Kidney epithelial cell (primary cell): ENCODE results near the gene DPYSL5. TPM values are rescaled to one million over a fixed set of nuclear protein-coding genes. Genes with fewer than 3 reads are reported as not detected.

Experiments
- DNase-seq: peaks from one replicate; pipeline ENCODE4 v3.0.0-alpha.2; 2010; ENCODE audit warnings: low read depth
- H3K27me3 ChIP-seq: 2 replicates; pipeline ENCODE4 v1.6.0; 2011; ENCODE audit warnings: low read length; ENCODE audit not compliant: control insufficient read depth, insufficient read depth
- H3K36me3 ChIP-seq: 2 replicates; pipeline ENCODE4 v1.5.1; 2011; ENCODE audit warnings: low read length; ENCODE audit not compliant: control insufficient read depth, insufficient read depth
- H3K4me3 ChIP-seq: 2 replicates; pipeline ENCODE4 v1.5.1; 2011; ENCODE audit warnings: low read depth, mild to moderate bottlenecking, control low read depth, low read length
- CTCF ChIP-seq: IDR thresholded peaks from 2 replicates; pipeline ENCODE4 v1.5.1; 2011; ENCODE audit warnings: mild to moderate bottlenecking, moderate library complexity, low read length, control low read depth, inconsistent platforms; ENCODE audit not compliant: insufficient read depth, poor library complexity, severe bottlenecking
- total RNA-seq: library from RNA; depleted of rRNA; stranded (reverse); fragments of >200 nt; gene quantifications from 2 replicates; pipeline ENCODE4 v1.2.3, GENCODE V29; 2015

Gene DPYSL5
- total RNA-seq, 1 donor from 2014 or later = 1.3 TPM

DNA sequence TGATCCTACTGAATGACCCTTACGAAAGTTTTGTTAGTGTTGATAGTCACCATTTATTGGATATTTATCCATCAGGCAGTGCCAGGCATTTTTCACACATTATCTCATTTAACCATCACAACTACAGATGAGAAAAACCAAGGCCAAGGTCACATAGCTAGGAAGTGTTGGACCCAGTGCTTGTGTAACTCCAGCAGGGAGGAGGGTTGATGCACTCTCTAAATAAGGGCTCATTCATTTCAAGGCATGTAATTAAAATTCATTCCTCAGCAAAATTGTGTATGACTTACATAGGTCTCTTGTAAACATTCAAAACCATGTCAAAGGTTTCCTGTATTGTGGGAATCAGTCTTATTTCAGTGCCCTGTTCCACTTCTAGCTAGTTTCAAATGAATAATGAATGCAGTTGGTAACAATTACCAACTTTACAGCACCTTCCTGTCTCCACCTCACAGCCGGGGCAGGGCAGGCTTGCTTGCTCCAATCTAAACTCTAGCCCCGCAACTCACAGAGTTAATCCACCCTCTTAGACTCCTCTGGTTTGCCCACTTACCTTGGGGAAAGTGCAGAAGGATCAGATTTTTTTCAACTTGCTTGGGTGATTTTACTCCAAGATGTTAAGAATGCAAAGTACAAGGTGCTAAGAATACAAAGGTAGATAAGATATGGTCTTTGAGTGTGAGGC lies 116.7 kb downstream of the DPYSL5 start:
- peaks cover 19% of the 10 kb centered on the region for H3K27me3 ChIP-seq
- no peak overlapping the region for H3K4me3 ChIP-seq
- no peaks in the 10 kb centered on the region for H3K36me3 ChIP-seq
- no peak for TF ChIP-seq CTCF
- no peak for DNase-seq

DNA sequence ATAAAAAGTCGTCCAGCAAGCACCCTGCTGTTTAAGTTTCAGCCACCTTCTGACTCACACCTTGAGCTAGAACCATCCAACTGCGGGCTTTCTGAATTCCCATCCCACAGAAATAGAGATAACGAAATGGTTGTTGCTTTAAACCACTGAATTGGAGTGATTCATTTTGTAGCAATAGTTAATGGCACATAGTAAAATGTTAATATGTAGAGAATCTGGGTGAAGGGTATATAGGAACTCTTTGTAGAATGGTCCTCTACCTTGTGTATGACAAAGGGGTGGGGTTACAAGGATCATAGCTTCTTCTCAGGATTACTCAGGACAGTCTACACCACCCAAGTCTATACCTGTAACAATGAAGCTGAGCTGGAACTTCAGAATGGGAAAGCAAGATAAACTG lies 120.1 kb downstream of the DPYSL5 start:
- DNase-seq = no peak
- Histone ChIP-seq H3K4me3 (no peak overlapping the region), H3K36me3 (no peaks in the 10 kb centered on the region), H3K27me3 (peaks cover 5% of the 10 kb centered on the region)
- no peak for TF ChIP-seq CTCF

GRCh38 chr2:26969077-26969844 lies 121.3 kb downstream of the DPYSL5 start:
- Histone ChIP-seq H3K36me3 (no peaks in the 10 kb centered on the region), H3K27me3 (peaks cover 5% of the 10 kb centered on the region), H3K4me3 (no peak overlapping the region)
- TF ChIP-seq CTCF = no peak
- no peak for DNase-seq

GRCh38 chr2:26970244-26970927 lies 122.5 kb downstream of the DPYSL5 start, which contains the start of gene MAPRE3:
TSS of gene MAPRE3 (plus strand) at chr2:26970637. CDS start at chr2:27022219, 51,582 bp downstream.
- peak within 1 kb of the TSS; percentile 78 for H3K4me3 ChIP-seq
- H3K27me3 ChIP-seq = peaks cover 7% of the 10 kb centered on the region
- DNase-seq = no peak
- H3K36me3 ChIP-seq = no peaks in the 10 kb centered on the region
- TF ChIP-seq CTCF = no peak

DNA sequence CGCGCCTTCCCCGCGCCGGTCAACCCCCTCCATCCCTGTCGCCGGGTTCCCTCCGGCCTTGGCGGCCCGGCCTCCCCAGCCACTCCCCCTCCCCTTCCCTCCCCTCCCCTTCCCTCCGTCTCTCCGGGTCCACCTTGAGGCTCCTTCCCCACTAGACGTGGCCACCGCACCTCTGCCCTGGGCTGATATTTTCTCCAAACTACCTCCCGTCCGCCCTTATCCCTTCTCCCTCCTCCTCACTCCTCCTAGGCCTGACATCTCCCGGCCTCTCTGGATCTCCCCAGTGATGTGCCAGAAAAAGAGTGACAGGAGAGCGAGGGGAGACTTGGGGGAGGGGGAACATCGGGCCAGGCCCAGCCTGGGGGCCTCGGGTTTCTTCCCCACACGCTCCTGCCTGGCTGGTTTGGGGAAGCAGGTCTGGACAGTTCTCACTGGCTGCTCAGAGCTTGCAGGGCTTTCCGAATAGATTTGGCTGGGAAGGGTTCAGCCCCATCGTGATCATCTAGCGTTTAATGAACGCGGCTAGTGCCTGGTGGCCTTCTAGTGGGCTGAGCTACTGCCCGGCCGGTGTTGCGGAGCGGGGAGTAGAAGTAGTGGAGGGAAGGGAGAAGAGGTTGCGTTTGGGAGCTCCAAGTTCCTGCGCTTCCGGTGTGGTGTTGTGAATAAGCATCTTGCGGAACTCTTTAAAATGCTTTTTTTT lies 123.1 kb downstream of the DPYSL5 start:
- Histone ChIP-seq H3K27me3 (peaks cover 7% of the 10 kb centered on the region), H3K4me3 (peak overlapping the region; percentile 78), H3K36me3 (no peaks in the 10 kb centered on the region)
- no peak for DNase-seq
- TF ChIP-seq CTCF = no peak
